HepG2 (cell line): Measurements from ENCODE around the gene ZNF674. TPM values are rescaled to one million over a fixed set of nuclear protein-coding genes. Genes with fewer than 3 reads are reported as not detected.

Experiments
- CEBPG ChIP-seq: IDR thresholded peaks from 2 replicates; pipeline ENCODE4 v1.6.1; 2016
- GATAD2A ChIP-seq: IDR thresholded peaks from 2 replicates; pipeline ENCODE4 v1.6.1; 2016
- GFI1 ChIP-seq: sonication (generic); formaldehyde crosslinking; IDR thresholded peaks from 2 replicates; pipeline ENCODE4 v1.5.0; 2020; ENCODE audit warnings: missing genetic modification reagents, mild to moderate bottlenecking, borderline replicate concordance
- HOMEZ ChIP-seq: IDR thresholded peaks from 2 replicates; pipeline ENCODE4 v1.6.1; 2016; ENCODE audit warnings: low read depth
- KDM5A ChIP-seq: fragments of 200-600 bp; sonication (generic); IDR thresholded peaks from 2 replicates; pipeline ENCODE4 v1.7.0; 2018; ENCODE audit warnings: antibody characterized with exemption, mild to moderate bottlenecking, low read length, borderline replicate concordance
- KMT2A ChIP-seq: sonication (generic); formaldehyde crosslinking; IDR thresholded peaks from 2 replicates; pipeline ENCODE4 v1.4.0; 2020; ENCODE audit warnings: missing genetic modification reagents
- MLXIP ChIP-seq: sonication (generic); formaldehyde crosslinking; IDR thresholded peaks from 2 replicates; pipeline ENCODE4 v1.9.0; 2021; ENCODE audit warnings: missing genetic modification reagents, borderline replicate concordance
- MXI1 ChIP-seq: IDR thresholded peaks from 3 replicates; pipeline ENCODE4 v1.6.1; 2012; ENCODE audit warnings: low read depth, low read length, inconsistent platforms, borderline replicate concordance
- NR2F1 ChIP-seq, 2 experiments: fragments of 450-650 bp in 1 of 2; formaldehyde crosslinking in 1 of 2; IDR thresholded peaks; 2 replicates each; pipeline versions ENCODE4 v1.5.0 to v1.6.1; 2016 to 2020; ENCODE audit warnings: mild to moderate bottlenecking in 1 of 2, missing compliant biosample characterization in 1 of 2, missing genetic modification reagents in 1 of 2, moderate library complexity in 1 of 2
- PITX1 ChIP-seq: sonication (generic); formaldehyde crosslinking; IDR thresholded peaks from 2 replicates; pipeline ENCODE4 v1.5.1; 2020; ENCODE audit warnings: mild to moderate bottlenecking, missing genetic modification reagents
- POGZ ChIP-seq: sonication (generic); formaldehyde crosslinking; IDR thresholded peaks from 2 replicates; pipeline ENCODE4 v1.4.0; 2020; ENCODE audit warnings: mild to moderate bottlenecking, missing genetic modification reagents
- ZMAT3 ChIP-seq: sonication (generic); formaldehyde crosslinking; conservative IDR thresholded peaks from 2 replicates; pipeline ENCODE4 v1.7.0; 2021; ENCODE audit warnings: missing genetic modification reagents
- ZNF121 ChIP-seq: sonication (generic); formaldehyde crosslinking; IDR thresholded peaks from 2 replicates; pipeline ENCODE4 v1.5.0; 2020; ENCODE audit warnings: mild to moderate bottlenecking, missing genetic modification reagents
- ZNF407 ChIP-seq: sonication (generic); formaldehyde crosslinking; IDR thresholded peaks from one replicate; pipeline ENCODE4 v1.5.1; 2020; ENCODE audit warnings: mild to moderate bottlenecking, missing genetic modification reagents; ENCODE audit errors: not compliant biosample characterization
- polyA plus RNA-seq, 8 experiments: library from polyadenylated mRNA; depleted of rRNA in 3 of 8; stranded (reverse) in 7 of 8; unstranded in 1 of 8; fragments of >200 nt; fragmentation: Illumina TruSeq in 4 of 8; extraction: Trizol in 4 of 8; gene quantifications; 2 replicates each; pipeline versions ENCODE4 v1.2.1 to v1.2.3, GENCODE V29; 2011 to 2016; ENCODE audit warnings: low read depth in 4 of 8, missing spikeins in 1 of 8, mixed read lengths in 1 of 8; ENCODE audit not compliant: insufficient read depth in 1 of 8
- total RNA-seq, 5 experiments: library from RNA; depleted of rRNA; stranded (reverse); fragments of >200 nt; fragmentation: Illumina TruSeq; extraction: Trizol; gene quantifications; 2 replicates each; pipeline ENCODE4 v1.2.3, GENCODE V29; 2016; ENCODE audit warnings: low read depth in 1 of 5

The ZNF674 gene
- total and polyA plus RNA-seq, 2 of the 13 experiments (the other 11 are each of a cell fraction or from before 2014, with no cell fraction given) = 2.9 to 3.5 TPM

- TF ChIP-seq ZNF121 (CRISPR knock-in tag) (no peak), KMT2A (CRISPR knock-in tag) (0 out of 2 replicates have a peak, but pooled peaks have one; percentile 56), POGZ (CRISPR knock-in tag) (peak; percentile 84), KDM5A (peak; percentile 59; the same call in 1 of the 2 replicates), MXI1 (peak; percentile 19; the same call in 1 of the 3 replicates), HOMEZ (CRISPR knock-in tag) (0 out of 2 replicates have a peak, but pooled peaks have one; percentile 29), CEBPG (CRISPR knock-in tag) (peak; percentile 44; the same call in 1 of the 2 replicates), GFI1 (0 out of 2 replicates have a peak, but pooled peaks have one; percentile 29), PITX1 (peak; percentile 52; the same call in 1 of the 2 replicates), NR2F1 (CRISPR knock-in tag; IDR thresholded peaks at IDR 0.05) (peak; percentile 12 to 70; a peak in 2 of 4 replicates), ZNF407 (peak; percentile 47), ZMAT3 (CRISPR knock-in tag) (peak; percentile 70; the same call in 1 of the 2 replicates), GATAD2A (CRISPR knock-in tag) (0 out of 2 replicates have a peak, but pooled peaks have one; percentile 14), MLXIP (CRISPR knock-in tag) (no peak)
Measured at GRCh38 chrX:46545111-46546005, at the start of gene ZNF674 (continued).
